ENCODE measurements around the gene CHD6. TPM values are rescaled to one million over a fixed set of nuclear protein-coding genes. Genes with fewer than 3 reads are reported as not detected.

The CHD6 gene
- total and polyA plus RNA-seq, 2 experiments from 2014 or later, result 12.6 to 24.9 TPM

- H3K27ac ChIP-seq, result no peak overlapping the region
- no peaks in the 10 kb centered on the region for H4K20me1 ChIP-seq (ENCODE audit: insufficient read depth)
- TF ChIP-seq EZH2phosphoT487 (IDR thresholded peaks at IDR 0.05; ENCODE audit: insufficient read depth, low read depth), result no peak
- TF ChIP-seq EZH2 (IDR thresholded peaks at IDR 0.05; ENCODE audit: insufficient read depth, poor library complexity, severe bottlenecking), result no peak
- no peak for DNase-seq
- H3K79me2 ChIP-seq (ENCODE audit: insufficient read depth), result no peaks in the 10 kb centered on the region
- H3K9ac ChIP-seq, result no peak overlapping the region
- peaks cover 13% of the 10 kb centered on the region; the same call in 1 of the 2 replicates for H3F3A ChIP-seq (ENCODE audit: insufficient read depth)
- H2AFZ ChIP-seq, result no peak overlapping the region
- no peaks in the 10 kb centered on the region for H3K27me3 ChIP-seq (replicated peaks; ENCODE audit: insufficient read depth)
- 91 to 94% methylated on average over 12 of the region's 12 CpGs for WGBS, 2 experiments (ENCODE audit: low coverage in 1 of 2, low lambda C conversion rate in 2 of 2, missing lambda C conversion rate in 2 of 2)
- 0 out of 2 replicates have a peak, but pooled peaks cover 4% of the 10 kb centered on the region for H3K4me1 ChIP-seq (ENCODE audit: insufficient read depth)
- H3K9me2 ChIP-seq (ENCODE audit: insufficient read depth), result no peaks in the 10 kb centered on the region
- H3K36me3 ChIP-seq (ENCODE audit: low read depth), result peaks cover 21% of the 10 kb centered on the region; the same call in 1 of the 2 replicates
- in situ Hi-C loops (cut with MboI), result no loop called here
- no peak overlapping the region for H3K4me2 ChIP-seq (ENCODE audit: unreplicated experiment)
- no peaks in the 10 kb centered on the region for H3K9me3 ChIP-seq (ENCODE audit: low read depth)
- H3K4me3 ChIP-seq, result no peak overlapping the region
Observed at GRCh38 chr20:41412324-41413120, 205.7 kb downstream of the CHD6 start.

GRCh38 chr20:41411391-41411847 is 206.8 kb downstream of the CHD6 start:
- DNase-seq, result peak; percentile 66
- H3K27ac ChIP-seq, result no peak overlapping the region
- H3K27me3 ChIP-seq (replicated peaks; ENCODE audit: insufficient read depth), result no peaks in the 10 kb centered on the region
- H3K79me2 ChIP-seq (ENCODE audit: insufficient read depth), result no peaks in the 10 kb centered on the region
- no peaks in the 10 kb centered on the region for H3K9me2 ChIP-seq (ENCODE audit: insufficient read depth)
- TF ChIP-seq EZH2 (IDR thresholded peaks at IDR 0.05; ENCODE audit: insufficient read depth, poor library complexity, severe bottlenecking) (no peak), EZH2phosphoT487 (IDR thresholded peaks at IDR 0.05; ENCODE audit: insufficient read depth, low read depth) (no peak)
- H3K4me1 ChIP-seq (ENCODE audit: insufficient read depth), result 0 out of 2 replicates have a peak, but pooled peaks cover 4% of the 10 kb centered on the region
- no peak overlapping the region for H3K4me3 ChIP-seq
- no peaks in the 10 kb centered on the region for H3K9me3 ChIP-seq (ENCODE audit: low read depth)
- peaks cover 13% of the 10 kb centered on the region; the same call in 1 of the 2 replicates for H3F3A ChIP-seq (ENCODE audit: insufficient read depth)
- in situ Hi-C loops (cut with MboI), result no loop called here
- H3K36me3 ChIP-seq (ENCODE audit: low read depth), result peaks cover 14% of the 10 kb centered on the region; the same call in 1 of the 2 replicates
- 6 to 23% methylated on average over 2 of the region's 2 CpGs for WGBS, 2 experiments (ENCODE audit: low coverage in 1 of 2, low lambda C conversion rate in 2 of 2, missing lambda C conversion rate in 2 of 2)
- no peaks in the 10 kb centered on the region for H4K20me1 ChIP-seq (ENCODE audit: insufficient read depth)
- H2AFZ ChIP-seq, result no peak overlapping the region
- no peak overlapping the region for H3K4me2 ChIP-seq (ENCODE audit: unreplicated experiment)
- H3K9ac ChIP-seq, result no peak overlapping the region

GRCh38 chr20:41408986-41409385 is 209.2 kb downstream of the CHD6 start:
- H3K9ac ChIP-seq, result no peak overlapping the region
- H3K4me2 ChIP-seq (ENCODE audit: unreplicated experiment), result no peak overlapping the region
- in situ Hi-C loops (cut with MboI), result no loop called here
- WGBS, 2 experiments (ENCODE audit: low coverage in 1 of 2, low lambda C conversion rate in 2 of 2, missing lambda C conversion rate in 2 of 2), result 68 to 72% methylated on average over 9 of the region's 9 CpGs
- peaks cover 13% of the 10 kb centered on the region; the same call in 1 of the 2 replicates for H3F3A ChIP-seq (ENCODE audit: insufficient read depth)
- no peaks in the 10 kb centered on the region for H3K9me3 ChIP-seq (ENCODE audit: low read depth)
- no peaks in the 10 kb centered on the region for H3K27me3 ChIP-seq (replicated peaks; ENCODE audit: insufficient read depth)
- H3K79me2 ChIP-seq (ENCODE audit: insufficient read depth), result no peaks in the 10 kb centered on the region
- H3K4me1 ChIP-seq (ENCODE audit: insufficient read depth), result 0 out of 2 replicates have a peak, but pooled peaks cover 4% of the 10 kb centered on the region
- TF ChIP-seq EZH2 (IDR thresholded peaks at IDR 0.05; ENCODE audit: insufficient read depth, poor library complexity, severe bottlenecking) (no peak), EZH2phosphoT487 (IDR thresholded peaks at IDR 0.05; ENCODE audit: insufficient read depth, low read depth) (no peak)
- H2AFZ ChIP-seq, result no peak overlapping the region
- DNase-seq, result no peak
- no peaks in the 10 kb centered on the region for H4K20me1 ChIP-seq (ENCODE audit: insufficient read depth)
- H3K4me3 ChIP-seq, result no peak overlapping the region
- H3K36me3 ChIP-seq (ENCODE audit: low read depth), result peaks cover 23% of the 10 kb centered on the region; the same call in 1 of the 2 replicates
- H3K9me2 ChIP-seq (ENCODE audit: insufficient read depth), result no peaks in the 10 kb centered on the region
- H3K27ac ChIP-seq, result no peak overlapping the region

GRCh38 chr20:41408156-41408794 is 209.9 kb downstream of the CHD6 start:
- H3K9me3 ChIP-seq (ENCODE audit: low read depth), result no peaks in the 10 kb centered on the region
- H3K27ac ChIP-seq, result no peak overlapping the region
- H3K4me2 ChIP-seq (ENCODE audit: unreplicated experiment), result no peak overlapping the region
- H2AFZ ChIP-seq, result no peak overlapping the region
- 42 to 45% methylated on average over 5 of the region's 5 CpGs for WGBS, 2 experiments (ENCODE audit: low coverage in 1 of 2, low lambda C conversion rate in 2 of 2, missing lambda C conversion rate in 2 of 2)
- peaks cover 28% of the 10 kb centered on the region; the same call in 1 of the 2 replicates for H3K36me3 ChIP-seq (ENCODE audit: low read depth)
- in situ Hi-C loops (cut with MboI), result no loop called here
- 0 out of 2 replicates have a peak, but pooled peaks cover 4% of the 10 kb centered on the region for H3K4me1 ChIP-seq (ENCODE audit: insufficient read depth)
- no peaks in the 10 kb centered on the region for H3K79me2 ChIP-seq (ENCODE audit: insufficient read depth)
- H3K9ac ChIP-seq, result no peak overlapping the region
- no peak overlapping the region for H3K4me3 ChIP-seq
- no peak for DNase-seq
- TF ChIP-seq EZH2phosphoT487 (IDR thresholded peaks at IDR 0.05; ENCODE audit: insufficient read depth, low read depth) (no peak), EZH2 (IDR thresholded peaks at IDR 0.05; ENCODE audit: insufficient read depth, poor library complexity, severe bottlenecking) (no peak)
- peaks cover 13% of the 10 kb centered on the region; the same call in 1 of the 2 replicates for H3F3A ChIP-seq (ENCODE audit: insufficient read depth)
- H3K27me3 ChIP-seq (replicated peaks; ENCODE audit: insufficient read depth), result no peaks in the 10 kb centered on the region
- H4K20me1 ChIP-seq (ENCODE audit: insufficient read depth), result no peaks in the 10 kb centered on the region
- H3K9me2 ChIP-seq (ENCODE audit: insufficient read depth), result no peaks in the 10 kb centered on the region
